Progenitor cell of endocrine pancreas (in vitro differentiated cells): ENCODE measurements around the gene RAB40B. TPM values are rescaled to one million over a fixed set of nuclear protein-coding genes. Genes with fewer than 3 reads are reported as not detected.

Experiments used
- DNase-seq: peaks from one replicate; pipeline ENCODE4 v3.0.0; 2021; ENCODE audit warnings: low spot score; ENCODE audit not compliant: unreplicated experiment
- H3K27ac Mint-ChIP-seq: 2 replicates; pipeline ENCODE4 v1.8.0; 2021; ENCODE audit warnings: mild to moderate bottlenecking, moderate library complexity, mixed read lengths
- H3K27me3 Mint-ChIP-seq: 2 replicates; pipeline ENCODE4 v1.8.0; 2021; ENCODE audit warnings: mixed read lengths
- H3K36me3 Mint-ChIP-seq: 2 replicates; pipeline ENCODE4 v1.8.0; 2022; ENCODE audit warnings: mixed read lengths; ENCODE audit not compliant: insufficient read depth
- H3K4me1 Mint-ChIP-seq: 2 replicates; pipeline ENCODE4 v1.8.0; 2021; ENCODE audit warnings: low read depth, mixed read lengths
- H3K4me3 Mint-ChIP-seq: 2 replicates; pipeline ENCODE4 v1.8.0; 2021; ENCODE audit warnings: low read depth, mild to moderate bottlenecking, moderate library complexity, mixed read lengths
- H3K9me3 Mint-ChIP-seq: 2 replicates; pipeline ENCODE4 v1.8.0; 2021; ENCODE audit warnings: low read depth, mixed read lengths
- CTCF ChIP-seq: fragments of 200-600 bp; sonication (generic); IDR thresholded peaks from one replicate; pipeline ENCODE4 v1.5.0; 2021; ENCODE audit warnings: antibody characterized with exemption, mild to moderate bottlenecking; ENCODE audit not compliant: unreplicated experiment
- total RNA-seq: library from RNA; stranded (reverse); gene quantifications from 2 replicates; pipeline ENCODE4 v1.2.1, GENCODE V29; 2021

RAB40B gene
- total RNA-seq, 1 donor from 2014 or later, result 13.3 TPM

GRCh38 chr17:82718986-82719685 is 20.6 kb upstream of the RAB40B start:
- no peak for TF ChIP-seq CTCF
- peak overlapping the region; percentile 49 for H3K27ac Mint-ChIP-seq
- peaks cover 11% of the 10 kb centered on the region for H3K4me1 Mint-ChIP-seq
- peak overlapping the region; percentile 94 for H3K4me3 Mint-ChIP-seq
- H3K9me3 Mint-ChIP-seq, result no peaks in the 10 kb centered on the region
- peaks cover 16% of the 10 kb centered on the region for H3K36me3 Mint-ChIP-seq
- H3K27me3 Mint-ChIP-seq, result no peaks in the 10 kb centered on the region
- no peak for DNase-seq

- Mint-ChIP-seq H3K9me3 (no peaks in the 10 kb centered on the region), H3K36me3 (peaks cover 2% of the 10 kb centered on the region), H3K27ac (peak within 1 kb of the TSS; percentile 95), H3K27me3 (peaks cover 13% of the 10 kb centered on the region), H3K4me1 (peaks cover 11% of the 10 kb centered on the region), H3K4me3 (peak within 1 kb of the TSS; percentile 94)
- peak; percentile 82 for DNase-seq
- TF ChIP-seq CTCF, result no peak
Measured at GRCh38 chr17:82716203-82717010, 17.9 kb upstream of the RAB40B start, which contains the start of gene FN3KRP. Gene FN3KRP, plus strand, starts transcription at chr17:82716706. Its CDS starts 50 bp downstream, at chr17:82716756.

GRCh38 chr17:82713071-82713723 is 14.7 kb upstream of the RAB40B start:
- no peak overlapping the region for H3K4me3 Mint-ChIP-seq
- peaks cover 13% of the 10 kb centered on the region for H3K27me3 Mint-ChIP-seq
- no peaks in the 10 kb centered on the region for H3K36me3 Mint-ChIP-seq
- no peak for TF ChIP-seq CTCF
- H3K27ac Mint-ChIP-seq, result no peak overlapping the region
- no peak for DNase-seq
- peaks cover 11% of the 10 kb centered on the region for H3K4me1 Mint-ChIP-seq
- H3K9me3 Mint-ChIP-seq, result no peaks in the 10 kb centered on the region

- no peak overlapping the region for H3K4me3 Mint-ChIP-seq
- TF ChIP-seq CTCF, result no peak
- peaks cover under 1% of the 10 kb centered on the region for H3K4me1 Mint-ChIP-seq
- no peaks in the 10 kb centered on the region for H3K36me3 Mint-ChIP-seq
- H3K9me3 Mint-ChIP-seq, result no peaks in the 10 kb centered on the region
- DNase-seq, result no peak
- H3K27ac Mint-ChIP-seq, result no peak overlapping the region
- H3K27me3 Mint-ChIP-seq, result peaks cover 21% of the 10 kb centered on the region
Measured at GRCh38 chr17:82710499-82711232, 12.2 kb upstream of the RAB40B start.
